OCI-LY3 (cell line): ENCODE results near the gene SLC51A.
"Not testable (repeated sequence)": the region's sequence is repeated elsewhere in the genome, so short reads cannot be mapped to it uniquely, and the experiment has no call there.

Experiments
- H2AFZ ChIP-seq: fragments of 200-600, 300-600 bp; shearing (Covaris generic); 2 replicates; pipeline ENCODE4 v1.6.0; 2014; ENCODE audit warnings: antibody characterized with exemption, low read depth, low read length
- H3K27ac ChIP-seq: fragments of 200-600, 300-600 bp; sonication (generic); 2 replicates; pipeline ENCODE4 v1.5.1; 2014; ENCODE audit warnings: mild to moderate bottlenecking, low read length, moderate library complexity, mixed read lengths
- H3K27me3 ChIP-seq: fragments of 200-600, 300-600 bp; sonication (generic); 2 replicates; pipeline ENCODE4 v1.6.1; 2014; ENCODE audit warnings: low read depth, low read length, mixed read lengths
- H3K36me3 ChIP-seq: fragments of 200-600, 300-600 bp; sonication (generic); replicated peaks from 2 replicates; pipeline ENCODE3; 2014; ENCODE audit warnings: low read depth, low read length, mixed read lengths
- H3K4me1 ChIP-seq: fragments of 300-600, 200-600 bp; sonication (generic); 2 replicates; pipeline ENCODE4 v1.6.1; 2014; ENCODE audit warnings: low read length, mixed read lengths
- H3K4me2 ChIP-seq: fragments of 200-600, 300-600 bp; sonication (generic); 2 replicates; pipeline ENCODE4 v1.6.1; 2014; ENCODE audit warnings: low read length, mixed read lengths
- H3K4me3 ChIP-seq: fragments of 300-600, 200-600 bp; sonication (generic); 2 replicates; pipeline ENCODE4 v1.5.1; 2014; ENCODE audit warnings: antibody characterized with exemption, mild to moderate bottlenecking, low read length, moderate library complexity
- H3K79me2 ChIP-seq: fragments of 300-600, 200-600 bp; shearing (Covaris generic); 2 replicates; pipeline ENCODE4 v1.6.1; 2014; ENCODE audit warnings: mild to moderate bottlenecking, low read length, mixed read lengths
- H3K9ac ChIP-seq: fragments of 300-600, 200-600 bp; shearing (Covaris generic); 2 replicates; pipeline ENCODE4 v1.6.0; 2014; ENCODE audit warnings: mild to moderate bottlenecking, low read length, moderate library complexity
- H3K9me3 ChIP-seq: fragments of 200-600, 300-600 bp; shearing (Covaris generic); 2 replicates; pipeline ENCODE4 v1.6.1; 2014; ENCODE audit warnings: low read length, mixed read lengths; ENCODE audit not compliant: insufficient read depth
- H4K20me1 ChIP-seq: fragments of 200-600, 300-600 bp; sonication (generic); 2 replicates; pipeline ENCODE4 v1.6.1; 2016; ENCODE audit warnings: low read length, mixed read lengths; ENCODE audit not compliant: insufficient read depth
- EZH2phosphoT487 ChIP-seq: fragments of 200-600 bp; shearing (Covaris generic); IDR thresholded peaks from 2 replicates; pipeline ENCODE4 v1.6.1; 2018; ENCODE audit warnings: antibody characterized with exemption, mixed run types, low read depth
- TF ChIP-seq, protein P1 (sequence below): fragments of 200-600, 300-600 bp; sonication (generic); IDR thresholded peaks from 2 replicates; pipeline ENCODE4 v1.5.1; 2014; ENCODE audit warnings: antibody characterized with exemption, low read length, low read depth

Gene SLC51A

DNA sequence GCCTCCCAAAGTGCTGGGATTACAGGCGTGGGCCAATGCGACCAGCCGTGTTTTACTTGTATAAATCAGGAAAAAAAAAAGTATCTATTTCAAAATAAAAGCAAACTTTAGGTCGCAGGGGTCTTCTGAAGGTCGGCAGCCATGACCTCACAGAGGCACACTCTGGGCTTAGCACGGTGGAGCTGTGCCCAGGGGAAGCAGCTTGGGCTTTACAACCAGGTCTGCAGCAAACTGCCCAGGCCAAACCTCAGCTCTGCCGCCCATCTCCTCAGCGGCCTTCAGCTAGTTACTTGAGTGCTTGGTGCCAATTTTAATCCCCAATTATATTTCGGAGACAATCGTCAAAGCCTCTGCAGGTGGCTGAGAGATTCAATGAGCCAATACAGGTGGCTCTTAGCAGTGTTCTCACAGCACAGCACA, 35.2 kb upstream of the SLC51A start:
- Histone ChIP-seq H3K9ac (peak overlapping the region; percentile 95), H3K36me3 (no peaks in the 10 kb centered on the region), H3K4me1 (peaks cover 78% of the 10 kb centered on the region), H4K20me1 (no peaks in the 10 kb centered on the region), H3K27me3 (no peaks in the 10 kb centered on the region), H3K9me3 (no peaks in the 10 kb centered on the region), H3K79me2 (0 out of 2 replicates have a peak, but pooled peaks cover 2% of the 10 kb centered on the region), H3K4me2 (peak overlapping the region; percentile 56), H2AFZ (no peak overlapping the region), H3K4me3 (no peak overlapping the region), H3K27ac (peak overlapping the region; percentile 99)
- TF ChIP-seq EZH2phosphoT487 = no peak
- TF ChIP-seq, protein P1, sequence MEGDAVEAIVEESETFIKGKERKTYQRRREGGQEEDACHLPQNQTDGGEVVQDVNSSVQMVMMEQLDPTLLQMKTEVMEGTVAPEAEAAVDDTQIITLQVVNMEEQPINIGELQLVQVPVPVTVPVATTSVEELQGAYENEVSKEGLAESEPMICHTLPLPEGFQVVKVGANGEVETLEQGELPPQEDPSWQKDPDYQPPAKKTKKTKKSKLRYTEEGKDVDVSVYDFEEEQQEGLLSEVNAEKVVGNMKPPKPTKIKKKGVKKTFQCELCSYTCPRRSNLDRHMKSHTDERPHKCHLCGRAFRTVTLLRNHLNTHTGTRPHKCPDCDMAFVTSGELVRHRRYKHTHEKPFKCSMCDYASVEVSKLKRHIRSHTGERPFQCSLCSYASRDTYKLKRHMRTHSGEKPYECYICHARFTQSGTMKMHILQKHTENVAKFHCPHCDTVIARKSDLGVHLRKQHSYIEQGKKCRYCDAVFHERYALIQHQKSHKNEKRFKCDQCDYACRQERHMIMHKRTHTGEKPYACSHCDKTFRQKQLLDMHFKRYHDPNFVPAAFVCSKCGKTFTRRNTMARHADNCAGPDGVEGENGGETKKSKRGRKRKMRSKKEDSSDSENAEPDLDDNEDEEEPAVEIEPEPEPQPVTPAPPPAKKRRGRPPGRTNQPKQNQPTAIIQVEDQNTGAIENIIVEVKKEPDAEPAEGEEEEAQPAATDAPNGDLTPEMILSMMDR = no peak

- not testable (repeated sequence) for H2AFZ ChIP-seq, H3K36me3 ChIP-seq, H3K79me2 ChIP-seq, H4K20me1 ChIP-seq, H3K9me3 ChIP-seq, H3K4me2 ChIP-seq, H3K9ac ChIP-seq, H3K27me3 ChIP-seq, H3K4me3 ChIP-seq
- H3K4me1 ChIP-seq = peaks cover 91% of the 10 kb centered on the region
- peak overlapping the region; percentile 99; the same call in 1 of the 2 replicates for H3K27ac ChIP-seq
These were observed 32.2 kb upstream of the SLC51A start for GRCh38 chr3:196184169-196184432.

DNA sequence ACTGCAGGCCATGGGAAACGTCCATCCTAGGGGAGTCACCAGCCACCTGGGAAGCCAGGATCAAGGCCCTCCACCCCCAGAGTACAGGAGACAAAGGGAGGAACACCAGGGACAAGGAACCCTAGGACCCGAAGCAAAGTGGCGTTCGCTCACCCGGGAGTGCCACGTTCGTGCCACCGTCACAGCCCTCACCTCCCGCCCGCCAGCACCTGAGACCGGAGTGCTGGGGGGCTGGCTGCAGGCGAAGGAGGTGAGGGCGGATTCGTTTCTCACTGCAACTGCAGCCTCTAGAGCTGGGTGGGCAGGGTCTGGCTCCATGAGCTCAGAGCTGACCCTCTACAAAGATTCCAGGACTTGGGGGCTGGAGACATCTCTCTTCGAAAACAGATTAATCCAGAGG, 31.5 kb upstream of the SLC51A start:
- H3K4me3 ChIP-seq = no peak overlapping the region
- H3K79me2 ChIP-seq = peaks cover 6% of the 10 kb centered on the region; the same call in 1 of the 2 replicates
- H3K4me1 ChIP-seq = peaks cover 93% of the 10 kb centered on the region
- H4K20me1 ChIP-seq = no peaks in the 10 kb centered on the region
- peak overlapping the region; percentile 95; the same call in 1 of the 2 replicates for H3K27ac ChIP-seq
- no peak overlapping the region for H2AFZ ChIP-seq
- TF ChIP-seq, protein P1 = no peak
- no peak for TF ChIP-seq EZH2phosphoT487
- no peaks in the 10 kb centered on the region for H3K36me3 ChIP-seq
- H3K9ac ChIP-seq = no peak overlapping the region
- no peak overlapping the region for H3K4me2 ChIP-seq
- H3K27me3 ChIP-seq = no peaks in the 10 kb centered on the region
- H3K9me3 ChIP-seq = no peaks in the 10 kb centered on the region

- Histone ChIP-seq H3K4me2 (peak overlapping the region; percentile 82), H2AFZ (no peak overlapping the region), H3K9me3 (no peaks in the 10 kb centered on the region), H3K79me2 (peaks cover 13% of the 10 kb centered on the region; the same call in 1 of the 2 replicates), H4K20me1 (no peaks in the 10 kb centered on the region), H3K36me3 (no peaks in the 10 kb centered on the region), H3K27ac (peak overlapping the region; percentile 95), H3K4me3 (peak overlapping the region; percentile 70), H3K4me1 (peaks cover 93% of the 10 kb centered on the region), H3K9ac (peak overlapping the region; percentile 72), H3K27me3 (no peaks in the 10 kb centered on the region)
- no peak for TF ChIP-seq EZH2phosphoT487
- TF ChIP-seq, protein P1 = no peak
These were observed 29.4 kb upstream of the SLC51A start for GRCh38 chr3:196186651-196187573.
